Effector CD8-positive, alpha-beta T cell (primary cell): Measurements from ENCODE around the gene SRRM5.
"Not testable (repeated sequence)": the region's sequence is repeated elsewhere in the genome, so short reads cannot be mapped to it uniquely, and the experiment has no call there.

ENCODE experiments used
- DNase-seq: peaks from one replicate; lab custom pipeline; 2025; lab: John Stamatoyannopoulos, UW

The SRRM5 gene

DNA sequence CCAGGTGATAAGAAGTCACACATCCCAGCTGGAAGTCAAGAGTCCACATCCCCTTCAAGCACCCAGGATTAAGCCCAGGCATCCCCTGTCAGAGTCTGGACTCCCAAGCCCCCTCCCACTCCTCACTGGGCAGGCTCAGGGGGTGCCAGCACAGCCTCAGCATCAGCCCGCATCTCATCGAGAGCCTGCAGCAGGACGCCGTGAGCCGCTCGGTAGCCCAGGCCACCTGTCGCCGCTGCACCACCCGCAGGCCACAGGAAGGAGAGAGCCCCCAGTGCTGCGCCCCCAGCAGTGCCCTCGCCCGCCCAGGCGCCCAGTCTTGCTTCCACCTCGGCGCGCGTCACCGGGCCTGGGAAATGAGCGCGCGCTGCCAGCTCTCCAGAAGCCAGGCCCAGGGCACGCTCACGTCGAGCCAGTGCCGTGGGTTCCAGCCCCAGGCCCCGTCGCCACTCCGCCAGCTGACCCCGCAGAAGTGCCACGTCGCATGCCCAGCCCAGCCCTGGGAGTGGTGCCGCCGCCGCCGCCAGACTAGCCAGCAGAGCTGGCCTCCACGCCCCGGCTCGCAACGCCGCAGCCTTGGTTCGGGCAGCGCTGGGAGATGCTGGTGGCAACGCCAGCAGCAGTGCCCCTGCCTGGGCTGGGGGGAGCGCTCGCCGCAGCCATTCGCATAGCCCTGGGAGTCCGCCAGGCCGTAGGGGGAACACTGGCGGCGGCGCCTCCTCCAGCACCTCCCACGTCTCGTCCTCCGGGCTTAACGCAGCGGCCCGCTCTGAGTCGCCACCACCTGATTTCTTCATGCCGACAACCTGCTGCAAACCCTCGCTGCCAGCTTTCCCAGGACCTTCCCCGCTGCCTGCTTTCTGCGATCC is 19.8 kb upstream of the SRRM5 start:
- no peak for DNase-seq

DNA sequence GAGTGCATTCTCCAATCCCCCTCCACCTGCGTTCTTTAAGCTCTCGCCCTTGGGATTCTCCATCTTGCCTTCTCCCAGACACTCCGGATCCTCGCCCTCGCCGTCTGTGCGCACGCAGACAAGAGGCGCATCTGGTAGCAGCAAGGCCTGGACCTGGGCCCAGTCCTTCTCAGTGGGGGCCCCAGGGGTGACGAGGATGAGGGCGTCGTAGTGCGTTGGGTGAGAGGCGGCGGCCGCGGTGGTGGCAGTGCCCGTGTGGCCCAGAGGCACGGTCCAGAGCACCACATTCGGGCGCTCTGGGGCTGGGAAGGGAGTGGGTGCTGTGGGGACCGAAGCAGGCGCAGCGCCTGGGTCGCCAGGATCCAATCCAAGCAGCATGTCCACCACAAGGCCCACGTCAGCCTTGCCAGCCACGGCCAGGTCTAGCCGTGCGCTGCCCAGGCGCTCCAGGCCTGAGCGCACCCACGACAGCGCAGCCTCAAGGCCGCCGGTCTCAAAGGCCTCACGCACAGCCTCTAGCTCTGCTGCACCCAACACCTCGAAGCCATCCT is 19.0 kb upstream of the SRRM5 start:
- no peak for DNase-seq

DNA sequence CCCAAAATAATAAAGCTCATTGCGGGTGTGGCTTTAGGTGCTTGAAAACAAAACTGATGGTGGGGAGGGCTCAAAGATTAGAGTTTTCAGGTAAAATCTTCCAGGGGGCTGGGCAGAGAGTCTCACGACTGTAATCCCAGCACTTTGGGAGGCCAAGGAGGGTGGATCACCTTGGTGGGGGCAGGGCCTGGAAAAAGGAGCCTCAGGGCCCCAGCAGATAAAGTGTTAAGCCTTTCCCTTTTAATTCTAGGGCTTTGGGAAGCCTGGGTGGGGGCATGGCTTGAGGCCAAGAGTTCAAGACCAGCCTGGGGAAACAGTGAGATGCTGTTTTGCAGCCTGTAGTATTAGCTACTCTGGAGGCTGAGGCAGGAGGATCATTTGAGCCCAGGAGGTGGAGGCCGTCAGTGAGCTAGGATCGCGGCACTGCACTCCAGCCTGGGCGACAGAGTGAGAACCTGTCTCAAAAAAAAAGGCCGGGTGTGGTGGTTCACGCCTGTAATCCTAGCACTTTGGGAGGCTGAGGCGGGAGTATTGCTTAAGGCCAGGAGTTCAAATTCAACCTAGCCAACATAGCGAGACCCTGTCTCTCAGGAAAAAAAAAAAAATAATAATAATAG is 17.7 kb upstream of the SRRM5 start:
- DNase-seq = no peak

DNA sequence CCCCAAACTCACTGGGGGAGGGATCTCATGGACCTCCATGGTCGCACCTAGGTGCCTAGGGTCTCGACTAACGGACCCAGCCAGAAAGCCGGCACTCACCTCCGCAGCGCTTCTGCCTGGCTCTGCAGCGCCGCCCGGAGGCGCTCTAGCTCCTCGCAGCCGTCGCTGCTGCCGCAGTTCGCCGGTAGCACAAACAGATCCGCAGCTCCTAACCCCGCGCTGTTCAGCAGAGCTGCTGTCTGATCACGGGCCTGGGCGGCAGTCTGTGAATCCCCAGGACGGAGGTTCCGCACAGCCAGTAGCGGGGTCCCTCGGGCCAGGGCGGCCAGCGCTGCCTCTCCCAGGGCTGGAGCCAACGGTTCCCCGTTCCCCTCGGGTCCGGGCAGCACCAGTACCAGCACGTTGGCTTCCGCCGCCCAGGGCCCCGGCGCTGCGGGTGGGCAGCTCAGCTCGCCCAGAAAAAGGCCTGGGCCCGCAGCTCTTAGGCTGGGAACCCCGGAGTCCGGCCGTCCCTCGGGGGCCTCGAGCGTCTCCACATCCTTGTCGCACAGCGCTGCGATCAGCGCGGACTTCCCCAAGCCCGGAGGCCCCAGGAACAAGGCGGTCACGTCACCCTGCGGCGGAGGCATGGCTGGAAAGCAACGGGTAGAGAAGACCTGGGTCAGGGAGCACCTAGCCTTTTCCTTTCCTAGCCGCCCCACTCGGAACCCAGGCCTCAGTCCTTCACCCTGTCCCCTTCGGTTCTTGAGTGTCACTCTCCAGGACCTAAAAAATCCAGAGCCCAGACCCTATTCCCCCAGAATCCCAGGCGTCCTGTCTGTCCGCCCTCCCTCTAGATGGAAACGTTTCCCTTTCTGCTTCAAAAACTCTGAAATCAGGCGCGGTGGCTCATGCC is 16.9 kb upstream of the SRRM5 start:
- DNase-seq = peak; percentile 49

DNA sequence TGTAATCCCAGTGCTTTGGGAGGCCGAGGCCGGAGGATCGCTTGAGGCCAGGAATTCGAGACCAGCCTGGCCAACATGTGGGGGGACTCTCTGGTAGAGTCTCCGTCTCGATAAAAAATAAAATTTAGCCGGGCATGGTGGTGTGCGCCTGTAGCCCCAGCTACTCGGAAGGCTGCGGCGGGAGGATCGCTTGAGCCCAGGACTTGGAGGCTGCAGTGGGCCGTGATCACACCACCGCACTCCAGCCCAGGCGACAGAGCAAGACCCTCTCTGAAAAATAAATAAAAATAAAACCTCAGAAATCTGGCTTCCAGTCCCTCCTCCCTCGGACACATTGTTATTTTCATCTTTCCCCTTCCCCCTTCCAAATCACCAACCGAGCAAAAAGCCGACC is 16.3 kb upstream of the SRRM5 start:
- DNase-seq = no peak

DNA sequence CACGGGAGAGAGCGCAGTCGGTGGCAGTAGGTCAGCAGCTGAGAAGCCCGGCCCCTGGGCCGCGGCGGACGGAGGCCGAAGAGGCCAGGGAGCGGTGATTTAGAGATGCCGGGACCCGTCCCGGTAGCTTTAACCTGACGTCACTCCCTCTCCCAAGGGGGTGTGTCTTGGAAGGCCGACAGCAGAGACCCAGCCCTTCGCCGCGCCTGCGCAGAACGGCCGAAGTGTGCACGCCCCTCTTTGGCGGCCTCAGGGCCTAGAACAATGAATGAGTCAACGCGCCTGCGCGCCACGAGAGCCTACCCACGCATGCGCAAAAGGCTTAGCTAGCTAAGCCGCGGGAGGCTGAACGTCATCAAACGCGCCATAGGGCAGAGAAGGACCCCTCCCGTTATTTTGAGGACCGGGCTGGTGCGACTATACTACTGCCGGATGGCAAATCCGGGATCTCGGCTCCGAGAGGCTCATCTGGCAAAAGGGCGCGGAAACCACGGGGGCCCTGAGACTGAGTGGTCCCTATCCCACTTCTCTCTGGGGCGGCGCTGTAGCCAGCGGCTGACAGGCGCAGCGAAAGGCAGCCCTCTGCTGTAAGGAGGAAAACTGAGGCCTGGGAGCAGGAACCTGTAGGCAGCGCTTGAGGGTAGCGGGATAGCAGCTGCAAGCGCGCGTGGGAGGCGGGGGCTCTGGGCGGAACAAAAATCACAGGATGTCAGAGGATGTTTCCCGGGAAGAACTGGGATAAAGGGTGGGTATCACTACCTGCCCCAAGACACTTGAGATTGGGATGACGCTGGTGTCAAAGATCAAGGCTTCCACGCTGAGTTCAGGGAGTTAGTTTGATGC is 15.7 kb upstream of the SRRM5 start, which contains the start of the genes IRGQ and ZNF576:
IRGQ (minus strand) TSS at position 136 of the 843 bp plus-strand sequence. CDS start 796 bp downstream, outside the sequence.
ZNF576 (plus strand) TSS at position 597 of the 843 bp plus-strand sequence. CDS start 514 bp downstream, outside the sequence.
- DNase-seq = peak; percentile 100

DNA sequence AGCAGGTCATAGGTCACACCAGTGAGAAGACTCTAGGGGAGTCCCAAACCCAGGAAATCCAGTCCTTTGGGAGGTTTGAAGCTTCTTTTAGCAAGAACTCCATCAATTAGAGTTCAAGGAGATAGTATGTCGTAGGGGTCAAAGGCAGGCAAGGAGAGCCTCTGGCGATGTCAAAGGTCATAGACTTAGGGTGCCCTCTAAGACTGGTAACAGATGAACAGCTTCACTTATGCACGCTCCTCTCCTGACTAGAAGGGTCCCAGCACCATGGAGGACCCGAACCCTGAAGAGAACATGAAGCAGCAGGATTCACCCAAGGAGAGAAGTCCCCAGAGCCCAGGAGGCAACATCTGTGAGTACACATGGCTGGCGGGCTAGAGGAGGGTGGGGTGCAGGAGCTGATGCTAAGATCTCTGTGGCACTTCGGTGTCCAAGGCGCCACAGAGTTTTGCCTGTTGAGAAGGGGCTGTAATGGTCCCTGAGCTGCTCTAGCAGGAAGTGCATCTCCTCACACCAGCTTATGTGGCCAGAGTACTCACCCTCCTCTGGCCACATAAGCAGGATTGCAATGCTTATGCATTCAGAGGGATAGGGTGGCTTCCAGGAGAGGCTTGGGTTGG is 14.9 kb upstream of the SRRM5 start:
- no peak for DNase-seq

DNA sequence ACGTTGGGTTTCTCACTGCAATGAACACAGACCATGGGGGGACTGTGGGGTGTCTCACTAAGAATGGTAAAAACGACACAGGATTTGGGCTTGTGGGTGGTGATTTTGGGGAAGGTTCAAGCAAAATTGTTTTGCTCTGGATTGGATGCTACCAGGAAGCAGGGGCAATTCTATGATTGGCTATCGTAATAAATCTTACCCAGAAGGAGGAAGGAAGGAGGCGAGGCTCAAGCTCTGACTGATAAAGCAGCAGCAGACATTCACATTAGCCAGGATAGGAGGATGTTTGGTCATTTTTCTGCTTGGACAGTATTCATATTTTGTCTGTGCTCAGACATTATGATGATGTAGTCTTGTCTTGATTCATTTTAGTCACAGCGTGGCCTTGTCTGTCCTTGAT is 14.0 kb upstream of the SRRM5 start:
- no peak for DNase-seq

DNA sequence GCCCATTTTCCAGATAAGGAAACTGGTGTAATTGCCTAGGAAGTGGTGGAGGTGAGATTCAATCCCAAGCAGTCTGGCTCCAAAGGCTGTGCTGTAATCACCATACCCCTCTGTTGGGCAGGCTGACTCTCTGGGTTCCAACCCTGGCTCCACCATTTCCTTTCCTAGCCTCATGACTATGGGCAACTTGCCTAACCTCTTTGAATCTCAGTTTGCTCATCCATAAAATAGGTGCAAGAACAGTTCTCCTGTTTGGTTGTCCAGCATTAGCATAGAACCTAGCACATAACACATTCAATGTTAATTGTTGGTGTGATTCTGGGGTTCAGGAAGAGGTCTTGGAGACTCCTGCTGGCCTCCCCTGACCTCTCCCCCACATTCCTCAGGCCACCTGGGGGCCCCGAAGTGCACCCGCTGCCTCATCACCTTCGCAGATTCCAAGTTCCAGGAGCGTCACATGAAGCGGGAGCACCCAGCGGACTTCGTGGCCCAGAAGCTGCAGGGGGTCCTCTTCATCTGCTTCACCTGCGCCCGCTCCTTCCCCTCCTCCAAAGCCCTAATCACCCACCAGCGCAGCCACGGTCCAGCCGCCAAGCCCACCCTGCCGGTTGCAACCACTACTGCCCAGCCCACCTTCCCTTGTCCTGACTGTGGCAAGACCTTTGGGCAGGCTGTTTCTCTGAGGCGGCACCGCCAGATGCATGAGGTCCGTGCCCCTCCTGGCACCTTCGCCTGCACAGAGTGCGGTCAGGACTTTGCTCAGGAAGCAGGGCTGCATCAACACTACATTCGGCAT is 13.2 kb upstream of the SRRM5 start:
- no peak for DNase-seq

DNA sequence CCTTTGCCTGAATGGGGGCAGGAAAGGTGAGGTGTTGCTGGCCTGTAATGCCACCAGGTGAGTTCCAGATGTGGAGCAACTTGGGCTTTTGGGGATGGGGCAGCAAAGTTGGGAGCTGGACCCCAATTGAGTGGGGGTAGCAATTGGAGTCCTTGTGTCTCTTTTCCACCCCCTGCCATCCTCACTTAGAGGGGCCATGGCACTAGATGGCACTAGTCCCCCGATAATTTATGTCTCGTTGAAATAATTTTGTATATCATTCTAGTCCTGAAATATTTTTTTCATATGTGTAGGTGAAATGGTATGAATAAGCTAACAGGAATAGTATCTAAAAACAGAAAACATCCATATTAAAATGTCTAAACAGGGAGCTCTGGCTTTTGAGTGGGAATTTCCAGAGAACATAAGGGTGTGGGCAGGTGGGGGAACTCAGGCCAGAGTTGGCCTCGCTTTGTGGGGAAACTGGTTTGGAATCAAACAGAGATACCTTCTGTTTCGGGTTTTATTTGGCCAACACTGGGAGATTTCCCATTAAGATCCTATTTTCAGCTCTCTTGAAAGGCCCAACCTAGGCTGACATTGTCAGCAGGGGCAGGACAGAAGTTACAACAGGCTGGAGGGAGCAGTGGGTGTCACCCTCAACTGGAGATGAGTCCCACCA is 12.1 kb upstream of the SRRM5 start:
- DNase-seq = no peak

DNA sequence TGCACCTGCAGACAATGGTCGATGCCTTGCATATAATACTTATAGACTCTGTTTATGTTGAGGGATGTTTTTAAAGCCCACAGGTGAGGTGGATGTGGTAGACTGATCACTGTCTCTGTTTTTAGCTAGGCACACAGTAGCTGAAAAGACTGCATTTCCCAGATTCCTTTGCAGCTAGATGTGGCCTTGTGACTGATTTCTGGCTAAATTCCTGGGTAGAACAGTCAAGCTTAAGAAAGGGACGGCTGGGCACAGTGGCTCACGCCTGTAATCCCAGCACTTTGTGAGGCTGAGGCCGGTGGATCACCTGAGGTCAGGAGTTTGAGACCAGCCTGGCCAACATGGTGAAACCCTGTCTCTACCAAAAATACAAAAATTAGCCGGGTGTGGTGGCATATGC is 11.6 kb upstream of the SRRM5 start:
- not testable (repeated sequence) for DNase-seq

DNA sequence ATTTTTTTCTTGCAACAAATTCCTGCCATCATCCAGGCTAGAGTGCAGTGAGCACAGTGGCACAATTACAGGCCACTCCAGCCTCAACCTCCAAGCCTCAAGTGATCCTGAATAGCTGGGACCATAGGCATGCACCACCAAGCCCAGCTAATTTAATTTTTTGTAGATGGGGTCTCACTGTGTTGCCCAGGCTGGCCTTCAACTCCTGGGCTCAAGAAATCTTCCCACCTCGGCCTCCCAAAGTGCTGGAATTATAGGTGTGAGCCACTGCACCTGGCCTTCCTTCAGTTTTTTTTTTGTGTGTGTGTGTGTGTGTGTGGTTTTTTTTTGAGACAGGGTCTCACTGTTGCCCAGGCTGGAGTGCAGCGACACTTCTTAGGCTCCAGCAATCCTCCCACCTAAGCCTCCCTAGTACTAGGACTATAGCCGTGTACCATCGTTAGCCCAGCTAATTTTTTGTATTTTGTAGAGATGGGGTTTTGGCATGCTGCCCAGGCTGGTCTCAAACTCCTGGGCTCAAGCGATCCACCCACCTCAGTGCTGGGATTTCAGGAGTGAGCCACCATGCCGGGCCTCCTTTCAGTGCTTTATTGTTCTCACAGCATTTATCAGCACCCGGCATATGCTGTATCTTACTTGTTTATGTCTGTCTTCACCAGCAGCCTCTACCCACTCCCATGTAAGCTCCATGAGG is 5.9 kb upstream of the SRRM5 start:
- no peak for DNase-seq

DNA sequence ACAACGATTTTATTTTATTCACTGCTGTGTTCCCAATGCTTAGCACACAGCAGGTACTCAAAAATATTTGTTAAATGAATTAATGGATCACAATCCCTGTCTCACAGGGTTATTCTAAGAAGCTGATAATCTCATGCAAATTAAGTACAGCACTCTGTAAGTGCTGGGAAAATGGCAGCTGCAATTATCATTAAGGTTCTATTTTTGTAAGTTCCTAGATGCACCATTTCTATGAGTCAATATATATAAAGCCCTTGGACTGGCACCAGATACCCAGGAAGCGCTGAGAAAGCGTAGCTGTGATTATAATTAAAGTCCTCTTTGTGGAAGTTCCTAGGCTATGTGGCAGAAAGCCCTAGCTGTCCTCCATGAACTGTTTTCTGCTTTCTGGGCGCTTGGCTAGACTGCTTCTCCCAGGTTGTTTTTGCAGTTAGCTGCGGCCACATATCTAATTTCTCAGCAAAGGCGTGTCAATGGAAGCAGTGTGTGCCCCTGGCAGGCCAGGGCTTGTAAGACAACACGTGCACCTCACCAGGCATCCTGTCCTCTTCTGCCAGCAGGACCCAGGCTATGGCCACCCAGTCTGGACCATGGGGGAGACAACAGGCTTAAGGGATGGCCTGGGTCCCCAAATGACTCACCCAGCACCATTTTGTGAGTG is 5.2 kb upstream of the SRRM5 start:
- no peak for DNase-seq

DNA sequence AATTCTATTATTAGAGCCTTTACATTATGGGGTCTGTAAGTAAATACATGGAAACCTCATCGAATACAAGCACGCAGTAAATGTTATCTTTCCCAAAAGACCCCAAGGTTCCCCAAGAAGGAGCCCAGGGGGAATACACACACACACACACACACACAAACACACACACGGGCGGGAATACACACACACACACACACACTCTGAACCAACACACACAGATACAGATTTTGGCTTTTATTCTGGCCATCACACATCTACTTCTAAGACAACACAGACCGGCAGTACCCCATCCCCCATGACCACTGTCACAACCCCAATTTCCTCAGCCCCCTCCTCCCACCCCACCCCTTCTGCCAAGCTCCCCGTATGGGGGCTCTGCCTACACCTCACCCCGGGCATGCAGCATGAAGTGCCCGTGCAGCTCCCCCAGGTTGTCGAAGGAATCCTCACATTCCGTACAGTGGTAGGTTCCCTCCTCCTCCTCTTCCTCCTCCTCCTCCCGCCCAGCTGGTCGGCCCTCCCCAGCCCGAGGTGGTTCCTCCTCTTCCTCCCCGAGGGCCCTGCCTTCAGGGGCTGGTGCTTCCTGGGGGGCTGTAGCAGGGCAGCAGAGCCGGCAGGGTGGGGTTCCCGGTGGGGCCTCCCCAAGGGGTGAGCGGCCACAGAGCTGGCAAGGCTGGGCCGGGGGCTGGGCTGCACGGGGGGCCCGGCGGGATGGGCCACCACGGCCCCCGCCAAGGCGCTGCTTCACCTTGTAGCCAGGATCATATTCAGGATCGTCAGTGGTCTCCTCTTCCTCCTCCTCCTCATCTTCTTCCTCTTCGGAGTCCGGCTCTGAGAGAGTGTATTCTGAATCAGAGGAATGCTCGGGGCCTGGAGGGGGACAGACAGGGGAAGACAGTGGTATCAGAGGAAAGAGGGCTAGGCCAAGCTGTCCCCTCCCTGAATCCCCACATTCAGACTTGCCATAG is 4.4 kb upstream of the SRRM5 start:
- DNase-seq = no peak

DNA sequence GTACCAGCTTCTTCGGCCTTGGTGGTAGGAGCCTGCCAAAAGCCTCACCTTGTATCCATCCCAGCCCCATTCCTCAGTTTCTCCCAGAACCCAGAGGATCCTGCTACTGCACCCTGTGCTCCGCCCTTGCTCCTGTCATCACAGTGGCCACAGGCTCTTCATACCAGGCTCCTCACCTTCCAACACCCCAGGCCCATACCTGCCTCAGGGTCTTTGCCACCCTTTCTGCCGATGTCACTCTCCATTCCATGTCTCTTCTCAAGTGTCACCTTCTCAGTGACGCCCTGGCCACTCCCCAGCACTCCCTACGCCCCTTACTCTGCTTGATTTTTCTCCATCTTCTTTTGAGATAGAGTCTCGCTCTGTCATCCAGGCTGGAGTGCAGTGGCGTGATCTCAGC is 2.0 kb upstream of the SRRM5 start:
- no peak for DNase-seq

DNA sequence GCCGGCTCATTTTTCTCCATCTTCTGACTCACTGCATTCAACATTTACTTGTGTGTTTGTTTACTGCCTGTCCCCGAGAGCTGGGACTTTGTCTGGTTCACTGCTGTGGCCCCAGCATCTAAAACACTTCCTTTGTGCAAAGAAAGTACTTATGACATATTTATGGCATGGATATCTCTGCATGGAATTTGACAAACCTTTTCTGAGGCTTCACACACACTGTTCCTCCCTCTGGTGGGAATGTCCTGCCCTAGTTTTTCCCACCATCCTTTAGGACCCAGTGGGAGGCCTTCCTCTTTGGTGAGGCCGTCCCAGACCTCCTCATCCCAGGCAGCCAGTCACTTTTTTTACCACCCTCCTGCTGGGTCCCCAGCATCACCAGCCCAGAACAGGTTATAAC is 1.4 kb upstream of the SRRM5 start:
- DNase-seq = no peak

DNA sequence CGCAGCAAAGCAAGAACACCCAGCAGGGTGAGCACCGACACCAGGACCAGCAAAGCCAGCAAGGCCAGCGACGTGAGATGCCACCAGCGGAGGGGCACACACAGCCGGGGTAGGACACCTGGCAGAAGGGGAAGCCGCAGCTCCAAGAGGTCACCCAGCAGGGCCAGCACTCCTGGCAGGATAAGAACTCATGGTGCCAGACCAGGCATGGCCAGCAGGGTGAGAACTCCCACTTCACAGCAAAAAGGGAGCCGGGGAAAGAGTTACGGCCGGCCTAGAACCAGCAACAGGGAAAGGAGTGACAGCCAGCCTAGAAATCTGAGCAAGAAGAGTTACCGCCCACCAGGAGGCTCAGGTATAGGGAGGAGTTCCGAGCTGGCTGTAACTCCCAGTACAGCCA is 486 bp downstream of the SRRM5 start:
- no peak for DNase-seq
